Left renal pelvis (tissue), 4 donors: ENCODE data around the gene FBXL15. TPM values are rescaled to one million over a fixed set of nuclear protein-coding genes. Genes with fewer than 3 reads are reported as not detected.
A peak's percentile ranks its signal among the peaks of the same experiment; 100 is the strongest.

Source experiments
- DNase-seq, 4 donors: peaks; one replicate each; pipeline ENCODE4 v3.0.0-alpha.2; 2013; ENCODE audit warnings: low read depth in 4 of 4, low spot score in 3 of 4
- polyA plus RNA-seq, 4 donors: library from polyadenylated mRNA; unstranded; fragments of 120-200 nt; gene quantifications; one replicate each; pipeline ENCODE4 v1.2.1, GENCODE V29; 2013; ENCODE audit not compliant: insufficient read length in 4 of 4

FBXL15 gene
- polyA plus RNA-seq, 4 donors = 5.3 to 13.5 (median 7.1) TPM

GRCh38 chr10:102424916-102425315, 4.3 kb downstream of the FBXL15 start:
- DNase-seq = no peak

- no peak for DNase-seq
These were observed 4.8 kb downstream of the FBXL15 start for GRCh38 chr10:102425444-102425843.

- DNase-seq = no peak
These were observed 6.2 kb downstream of the FBXL15 start for GRCh38 chr10:102426803-102427287.

DNA sequence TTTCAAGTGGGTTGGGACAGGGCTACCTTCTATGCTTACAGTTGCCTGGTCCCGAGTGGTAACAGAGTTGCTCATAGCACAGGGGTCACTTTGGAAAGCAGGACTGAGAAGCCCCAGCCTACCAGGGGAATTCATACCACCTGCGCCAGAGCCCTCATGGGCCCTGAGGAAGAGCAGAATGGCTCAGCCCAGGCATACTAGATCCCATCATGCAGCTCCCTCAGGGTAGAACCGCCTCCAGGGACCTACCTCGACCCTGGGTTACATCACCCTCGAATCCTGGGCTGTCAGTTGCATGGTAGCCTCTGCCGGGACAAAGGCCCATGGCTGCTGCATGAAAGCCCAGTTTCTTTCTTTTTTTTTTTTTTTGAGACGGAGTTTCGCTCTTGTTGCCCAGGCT, 8.8 kb downstream of the FBXL15 start:
- DNase-seq = no peak

DNA sequence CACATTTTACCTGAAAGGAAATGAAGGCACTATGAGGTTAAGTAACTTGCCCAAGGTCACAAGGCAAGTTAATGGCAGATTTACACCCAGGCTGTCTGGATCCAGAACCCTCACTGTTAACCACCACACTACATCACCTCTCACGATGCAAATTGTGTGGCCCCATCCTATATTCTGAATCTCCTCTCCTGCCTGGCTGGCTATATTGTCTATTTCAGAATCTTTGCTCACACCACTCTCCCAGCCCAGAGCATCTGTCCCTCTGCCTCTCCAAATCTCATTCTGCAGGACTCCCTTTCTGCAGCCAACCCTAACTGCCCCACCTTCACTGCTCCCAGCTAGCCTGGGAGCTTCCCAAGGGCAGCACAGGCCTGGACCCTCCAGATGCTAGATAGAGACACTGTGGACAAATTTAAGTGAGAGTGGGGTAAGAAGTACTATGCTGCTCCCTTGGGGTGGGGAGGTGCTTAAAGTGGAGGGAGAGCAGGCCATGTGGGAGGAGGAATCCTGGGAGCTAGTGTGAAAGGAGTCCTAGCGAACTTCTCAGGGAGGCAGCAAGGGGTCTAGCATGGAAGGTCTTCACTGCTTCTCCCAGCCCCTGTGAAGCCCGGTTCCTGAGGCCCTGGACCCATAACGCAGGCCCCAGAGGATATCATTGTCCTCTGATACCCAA, 11.0 kb downstream of the FBXL15 start:
- no peak for DNase-seq

GRCh38 chr10:102432162-102432950, 11.7 kb downstream of the FBXL15 start, which contains the start of gene CUEDC2:
CUEDC2 (minus strand) TSS chr10:102432574; CDS start chr10:102425188, 7,386 bp downstream.
- DNase-seq = peak; percentile 93 to 97 (median 95)

DNA sequence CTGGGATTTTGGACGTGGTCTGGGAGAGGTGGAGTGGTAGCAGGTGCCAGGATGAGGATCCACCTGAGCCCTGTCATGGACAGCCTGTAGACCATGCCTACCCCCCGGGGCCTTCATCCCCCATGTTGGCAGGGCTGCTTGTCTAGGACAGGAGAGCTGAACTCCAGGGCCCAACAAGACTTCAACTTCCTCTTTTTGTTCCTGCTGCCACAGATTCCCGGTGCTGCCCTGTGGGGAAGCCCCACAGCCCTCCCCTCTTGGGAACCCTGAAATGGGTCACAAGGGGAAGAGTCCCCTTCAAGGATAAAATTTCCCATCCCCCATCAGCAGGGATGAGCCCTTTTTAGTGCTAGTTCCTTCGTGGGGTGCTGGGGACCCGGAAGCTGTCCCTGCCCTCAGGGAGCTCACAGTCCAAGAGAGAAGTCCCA, 13.0 kb downstream of the FBXL15 start:
- DNase-seq = no peak

GRCh38 chr10:102434394-102435132, 13.9 kb downstream of the FBXL15 start:
- DNase-seq = no peak

DNA sequence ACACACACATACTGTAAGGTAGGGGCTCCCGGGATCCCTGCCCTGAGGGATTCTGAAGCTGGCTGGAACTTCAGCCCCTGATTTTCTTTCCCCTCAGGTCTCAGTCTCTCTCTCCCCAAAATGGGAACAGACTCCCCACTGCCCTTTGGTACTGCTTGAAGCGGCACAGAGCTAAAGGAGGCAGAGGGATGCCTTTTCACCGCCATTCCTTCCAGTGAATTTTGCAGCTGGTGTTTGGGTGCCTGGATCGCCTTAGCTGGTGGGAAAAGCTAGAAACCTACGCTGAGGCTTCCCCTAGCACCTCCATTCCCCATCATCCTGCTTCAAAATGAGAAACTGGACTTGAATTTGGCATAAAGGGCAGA, 14.5 kb downstream of the FBXL15 start:
- no peak for DNase-seq

GRCh38 chr10:102435529-102436233, 15.0 kb downstream of the FBXL15 start:
- no peak for DNase-seq

- no peak for DNase-seq
These were observed 15.7 kb downstream of the FBXL15 start for GRCh38 chr10:102436312-102436711.

- DNase-seq = no peak
These were observed 16.9 kb downstream of the FBXL15 start for GRCh38 chr10:102437515-102437914.

GRCh38 chr10:102438374-102438773, 17.7 kb downstream of the FBXL15 start:
- DNase-seq = no peak

GRCh38 chr10:102444851-102445250, 24.2 kb downstream of the FBXL15 start:
- no peak for DNase-seq

- DNase-seq = no peak
These were observed 28.9 kb downstream of the FBXL15 start for GRCh38 chr10:102449321-102450123.

- DNase-seq = no peak
These were observed 29.4 kb downstream of the FBXL15 start for GRCh38 chr10:102450124-102450373.

GRCh38 chr10:102450374-102451104, 29.9 kb downstream of the FBXL15 start:
- peak in 2 of 4 donors; percentile 69 to 76 for DNase-seq

DNA sequence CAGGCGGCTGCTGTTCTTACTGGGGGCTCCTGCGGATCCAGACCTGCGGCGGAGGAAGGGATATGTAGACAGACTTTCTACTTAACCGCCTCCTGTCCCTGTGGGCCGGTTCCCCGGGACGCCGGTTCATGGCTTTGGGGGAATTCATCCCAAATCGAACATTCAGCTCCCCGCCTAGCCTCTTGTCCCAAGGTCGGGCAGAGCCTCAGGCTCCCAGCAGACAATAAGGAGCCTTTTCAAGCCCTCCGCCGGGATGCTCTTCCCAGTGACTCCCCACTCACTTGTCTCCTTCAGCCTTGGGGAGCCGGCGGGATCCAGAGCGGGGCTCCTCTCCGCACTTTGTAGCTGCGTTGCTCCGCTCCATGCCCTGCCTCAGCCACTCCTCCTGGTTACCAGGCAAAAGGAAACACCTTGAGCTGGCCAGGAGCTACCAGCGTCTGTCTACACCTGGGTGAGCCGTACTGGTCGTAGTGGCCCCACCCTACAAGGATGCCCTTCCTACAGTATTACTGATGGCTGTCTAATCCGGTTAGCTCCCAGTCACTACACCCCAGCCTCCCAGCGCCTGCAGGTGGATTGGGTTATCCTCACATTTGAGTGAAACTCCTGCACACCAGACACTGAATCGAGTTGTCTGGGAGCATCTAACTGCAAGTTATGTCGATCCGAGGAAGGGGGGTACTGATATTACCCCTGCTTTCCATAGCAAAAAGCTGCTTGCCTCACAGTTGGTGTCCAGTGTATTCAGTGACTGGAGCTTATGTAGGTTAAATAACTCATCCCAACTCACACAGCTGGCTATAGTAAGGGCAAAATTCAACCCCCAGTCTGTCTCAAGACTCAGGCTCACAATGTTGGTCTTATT, 30.7 kb downstream of the FBXL15 start, which contains the start of gene C10orf95:
C10orf95 (minus strand) TSS at position 439 of the 865 bp plus-strand sequence. CDS start 450 bp downstream, outside the sequence.
- DNase-seq = no peak
